ENCODE measurements around the gene AHDC1.

Gene AHDC1

GRCh38 chr1:27556781-27557595 lies 47.0 kb downstream of the AHDC1 start:
- Histone ChIP-seq H3K4me2 (ENCODE audit: low read length) (peak overlapping the region; percentile 44), H3K18ac (ENCODE audit: low read length) (peak overlapping the region; percentile 25), H2BK15ac (replicated peaks; ENCODE audit: low read depth) (no peak overlapping the region), H3K4me1 (ENCODE audit: control insufficient read depth, low read depth, low read length) (peaks cover 26% of the 10 kb centered on the region), H3K23ac (ENCODE audit: low read length) (no peak overlapping the region), H3K36me3 (ENCODE audit: control insufficient read depth, insufficient read depth, low read length) (no peaks in the 10 kb centered on the region), H2AK5ac (ENCODE audit: low read length) (peak overlapping the region; percentile 98), H3K79me1 (ENCODE audit: low read length) (peaks cover 9% of the 10 kb centered on the region), H4K8ac (ENCODE audit: low read depth, low read length) (no peak overlapping the region), H3K27me3 (ENCODE audit: insufficient read depth, low read length, poor library complexity) (no peaks in the 10 kb centered on the region), H2BK120ac (ENCODE audit: low read depth, low read length) (no peak overlapping the region), H3K4me3 (ENCODE audit: low read length) (no peak overlapping the region), H3K79me2 (ENCODE audit: control insufficient read depth, insufficient read depth, low read length) (peaks cover 6% of the 10 kb centered on the region), H3K27ac (ENCODE audit: low read depth, low read length) (peak overlapping the region; percentile 83), H3K4ac (ENCODE audit: low read depth, low read length) (no peak overlapping the region), H4K5ac (ENCODE audit: low read length) (no peak overlapping the region), H3K9ac (ENCODE audit: low read length) (peak overlapping the region; percentile 57), H2BK5ac (ENCODE audit: low read length) (peak overlapping the region; percentile 49), H3K56ac (ENCODE audit: low read length) (peak overlapping the region; percentile 91)
- DNase-seq: peak; percentile 100
- WGBS (ENCODE audit: extremely low coverage, insufficient coverage, low lambda C conversion rate): no CpG with 5 or more reads among the region's 19 CpGs

- peaks cover 22% of the 10 kb centered on the region for H3K4me1 ChIP-seq (ENCODE audit: control insufficient read depth, low read depth, low read length)
- H3K27me3 ChIP-seq (ENCODE audit: insufficient read depth, low read length, poor library complexity): no peaks in the 10 kb centered on the region
- peak overlapping the region; percentile 2 for H2AK5ac ChIP-seq (ENCODE audit: low read length)
- no peak overlapping the region for H2BK120ac ChIP-seq (ENCODE audit: low read depth, low read length)
- H3K27ac ChIP-seq (ENCODE audit: low read depth, low read length): peak overlapping the region; percentile 25
- no peak overlapping the region for H4K8ac ChIP-seq (ENCODE audit: low read depth, low read length)
- H3K9ac ChIP-seq (ENCODE audit: low read length): peak overlapping the region; percentile 15
- no peak overlapping the region for H3K23ac ChIP-seq (ENCODE audit: low read length)
- no peak overlapping the region for H2BK5ac ChIP-seq (ENCODE audit: low read length)
- H3K4me2 ChIP-seq (ENCODE audit: low read length): no peak overlapping the region
- no peaks in the 10 kb centered on the region for H3K36me3 ChIP-seq (ENCODE audit: control insufficient read depth, insufficient read depth, low read length)
- no peak overlapping the region for H3K4ac ChIP-seq (ENCODE audit: low read depth, low read length)
- H2BK15ac ChIP-seq (replicated peaks; ENCODE audit: low read depth): no peak overlapping the region
- no peak overlapping the region for H3K4me3 ChIP-seq (ENCODE audit: low read length)
- DNase-seq: no peak
- peaks cover 6% of the 10 kb centered on the region for H3K79me2 ChIP-seq (ENCODE audit: control insufficient read depth, insufficient read depth, low read length)
- WGBS (ENCODE audit: extremely low coverage, insufficient coverage, low lambda C conversion rate): no CpG with 5 or more reads among the region's 2 CpGs
- peak overlapping the region; percentile 71 for H3K56ac ChIP-seq (ENCODE audit: low read length)
- H4K5ac ChIP-seq (ENCODE audit: low read length): no peak overlapping the region
- peaks cover 9% of the 10 kb centered on the region for H3K79me1 ChIP-seq (ENCODE audit: low read length)
- no peak overlapping the region for H3K18ac ChIP-seq (ENCODE audit: low read length)
These were observed 47.5 kb downstream of the AHDC1 start for GRCh38 chr1:27556435-27556780.

GRCh38 chr1:27555700-27556424 lies 48.1 kb downstream of the AHDC1 start:
- H3K4ac ChIP-seq (ENCODE audit: low read depth, low read length): peak overlapping the region; percentile 21

GRCh38 chr1:27554759-27555699 lies 48.9 kb downstream of the AHDC1 start:
- Histone ChIP-seq H3K27ac (ENCODE audit: low read depth, low read length) (no peak overlapping the region), H3K36me3 (ENCODE audit: control insufficient read depth, insufficient read depth, low read length) (peaks cover 2% of the 10 kb centered on the region), H4K5ac (ENCODE audit: low read length) (no peak overlapping the region), H2BK5ac (ENCODE audit: low read length) (no peak overlapping the region), H3K4me1 (ENCODE audit: control insufficient read depth, low read depth, low read length) (peaks cover 14% of the 10 kb centered on the region), H3K4ac (ENCODE audit: low read depth, low read length) (no peak overlapping the region), H4K8ac (ENCODE audit: low read depth, low read length) (no peak overlapping the region), H3K79me2 (ENCODE audit: control insufficient read depth, insufficient read depth, low read length) (peaks cover 2% of the 10 kb centered on the region), H3K23ac (ENCODE audit: low read length) (no peak overlapping the region), H3K9ac (ENCODE audit: low read length) (no peak overlapping the region), H3K4me2 (ENCODE audit: low read length) (no peak overlapping the region), H2BK15ac (replicated peaks; ENCODE audit: low read depth) (no peak overlapping the region), H3K56ac (ENCODE audit: low read length) (peak overlapping the region; percentile 71), H3K27me3 (ENCODE audit: insufficient read depth, low read length, poor library complexity) (no peaks in the 10 kb centered on the region), H2AK5ac (ENCODE audit: low read length) (no peak overlapping the region), H3K4me3 (ENCODE audit: low read length) (no peak overlapping the region), H2BK120ac (ENCODE audit: low read depth, low read length) (no peak overlapping the region), H3K79me1 (ENCODE audit: low read length) (peaks cover 4% of the 10 kb centered on the region), H3K18ac (ENCODE audit: low read length) (peak overlapping the region; percentile 2)
- peak; percentile 39 for DNase-seq
- WGBS (ENCODE audit: extremely low coverage, insufficient coverage, low lambda C conversion rate): no CpG with 5 or more reads among the region's 8 CpGs

More at GRCh38 chr1:27555700-27556424, 48.1 kb downstream of the AHDC1 start:
- Histone ChIP-seq H3K4me2 (ENCODE audit: low read length) (no peak overlapping the region), H2BK120ac (ENCODE audit: low read depth, low read length) (no peak overlapping the region), H3K79me2 (ENCODE audit: control insufficient read depth, insufficient read depth, low read length) (peaks cover 6% of the 10 kb centered on the region), H3K56ac (ENCODE audit: low read length) (peak overlapping the region; percentile 71), H3K27ac (ENCODE audit: low read depth, low read length) (peak overlapping the region; percentile 32), H3K4me1 (ENCODE audit: control insufficient read depth, low read depth, low read length) (peaks cover 19% of the 10 kb centered on the region), H3K18ac (ENCODE audit: low read length) (peak overlapping the region; percentile 2), H2BK5ac (ENCODE audit: low read length) (peak overlapping the region; percentile 54), H2BK15ac (replicated peaks; ENCODE audit: low read depth) (no peak overlapping the region), H2AK5ac (ENCODE audit: low read length) (no peak overlapping the region), H3K36me3 (ENCODE audit: control insufficient read depth, insufficient read depth, low read length) (no peaks in the 10 kb centered on the region), H3K9ac (ENCODE audit: low read length) (peak overlapping the region; percentile 37), H3K79me1 (ENCODE audit: low read length) (peaks cover 9% of the 10 kb centered on the region), H4K8ac (ENCODE audit: low read depth, low read length) (no peak overlapping the region), H3K23ac (ENCODE audit: low read length) (no peak overlapping the region), H3K4me3 (ENCODE audit: low read length) (no peak overlapping the region), H4K5ac (ENCODE audit: low read length) (no peak overlapping the region), H3K27me3 (ENCODE audit: insufficient read depth, low read length, poor library complexity) (no peaks in the 10 kb centered on the region)
- peak; percentile 85 for DNase-seq
- no CpG with 5 or more reads among the region's 12 CpGs for WGBS (ENCODE audit: extremely low coverage, insufficient coverage, low lambda C conversion rate)

- Histone ChIP-seq H2BK5ac (ENCODE audit: low read length) (no peak overlapping the region), H3K4ac (ENCODE audit: low read depth, low read length) (no peak overlapping the region), H3K27ac (ENCODE audit: low read depth, low read length) (no peak overlapping the region), H4K5ac (ENCODE audit: low read length) (no peak overlapping the region), H3K23ac (ENCODE audit: low read length) (no peak overlapping the region), H3K9ac (ENCODE audit: low read length) (no peak overlapping the region), H3K27me3 (ENCODE audit: insufficient read depth, low read length, poor library complexity) (no peaks in the 10 kb centered on the region), H4K8ac (ENCODE audit: low read depth, low read length) (no peak overlapping the region), H3K4me2 (ENCODE audit: low read length) (no peak overlapping the region), H3K36me3 (ENCODE audit: control insufficient read depth, insufficient read depth, low read length) (peaks cover 2% of the 10 kb centered on the region), H3K4me1 (ENCODE audit: control insufficient read depth, low read depth, low read length) (peaks cover 14% of the 10 kb centered on the region), H3K79me1 (ENCODE audit: low read length) (peaks cover 2% of the 10 kb centered on the region), H2BK15ac (replicated peaks; ENCODE audit: low read depth) (no peak overlapping the region), H2BK120ac (ENCODE audit: low read depth, low read length) (no peak overlapping the region), H3K56ac (ENCODE audit: low read length) (no peak overlapping the region), H3K4me3 (ENCODE audit: low read length) (no peak overlapping the region), H3K79me2 (ENCODE audit: control insufficient read depth, insufficient read depth, low read length) (peaks cover 2% of the 10 kb centered on the region), H3K18ac (ENCODE audit: low read length) (no peak overlapping the region), H2AK5ac (ENCODE audit: low read length) (no peak overlapping the region)
- WGBS (ENCODE audit: extremely low coverage, insufficient coverage, low lambda C conversion rate): no CpG with 5 or more reads among the region's 4 CpGs
- DNase-seq: no peak
These were observed 49.7 kb downstream of the AHDC1 start for GRCh38 chr1:27554293-27554692.

Measured in mesendoderm (in vitro differentiated cells).